IMR-90 (cell line): ENCODE measurements around the gene MORN5. TPM values are rescaled to one million over a fixed set of nuclear protein-coding genes. Genes with fewer than 3 reads are reported as not detected.

Experiments used
- ATAC-seq: fragments of 200-7000 bp; cut with Tn5 transposase; 2 replicates; pipeline ENCODE4 v1.9.1; 2020; ENCODE audit warnings: low read depth, mild to moderate bottlenecking, moderate library complexity
- BruUV-seq: library from RNA; stranded (reverse); fragments of 400-500 nt; replicated peaks from 2 replicates; lab custom pipeline; 2021; lab: Mats Ljungman, UMichigan
- CTCF ChIA-PET: fragments of 300-600 bp; formaldehyde crosslinking; extraction: SDS; loops from one replicate; lab custom pipeline; 2021; ENCODE audit warnings: antibody characterized with exemption; lab: Yijun Ruan, JAX
- POLR2A ChIA-PET: fragments of 300-600 bp; sonication (Branson Sonifier 250); formaldehyde crosslinking; loops from one replicate; lab custom pipeline; 2022; ENCODE audit warnings: antibody characterized with exemption; ENCODE audit not compliant: unreplicated experiment; lab: Charles Lee
- DNase-seq: peaks from one replicate; pipeline ENCODE4 v3.0.0; 2013
- H2AFZ ChIP-seq: replicated peaks from 2 replicates; pipeline ENCODE3; 2013; ENCODE audit warnings: low read length, mild to moderate bottlenecking; ENCODE audit not compliant: poor library complexity
- H2AK5ac ChIP-seq: 2 replicates; pipeline ENCODE4 v1.6.1; 2013; ENCODE audit warnings: low read depth, low read length, inconsistent platforms
- H2AK9ac ChIP-seq: replicated peaks from 2 replicates; pipeline ENCODE3; 2013; ENCODE audit warnings: mild to moderate bottlenecking, low read depth, low read length, moderate library complexity; ENCODE audit not compliant: poor library complexity
- H2BK120ac ChIP-seq: 2 replicates; pipeline ENCODE4 v1.6.1; 2013; ENCODE audit warnings: low read depth, low read length, inconsistent platforms
- H2BK15ac ChIP-seq: 3 replicates; pipeline ENCODE4 v1.6.1; 2013; ENCODE audit warnings: low read depth, low read length, inconsistent platforms
- H2BK20ac ChIP-seq: 2 replicates; pipeline ENCODE4 v1.6.1; 2013; ENCODE audit warnings: low read depth, mild to moderate bottlenecking, inconsistent platforms, low read length, moderate library complexity
- H2BK5ac ChIP-seq: 2 replicates; pipeline ENCODE4 v1.6.1; 2013; ENCODE audit warnings: mild to moderate bottlenecking, low read depth, low read length, inconsistent platforms; ENCODE audit not compliant: poor library complexity, severe bottlenecking
- H3K14ac ChIP-seq: replicated peaks from 2 replicates; pipeline ENCODE4 v1.6.1; 2013; ENCODE audit warnings: low read depth, low read length, inconsistent platforms
- H3K18ac ChIP-seq: 2 replicates; pipeline ENCODE4 v1.6.1; 2013; ENCODE audit warnings: low read depth, low read length, control low read depth
- H3K23ac ChIP-seq: 2 replicates; pipeline ENCODE4 v1.6.1; 2013; ENCODE audit warnings: low read depth, low read length, inconsistent platforms
- H3K27ac ChIP-seq: 2 replicates; pipeline ENCODE4 v1.5.1; 2013; ENCODE audit warnings: mild to moderate bottlenecking, control low read depth, low read length; ENCODE audit not compliant: insufficient read depth
- H3K27me3 ChIP-seq: 2 replicates; pipeline ENCODE4 v1.6.1; 2013; ENCODE audit warnings: low read length; ENCODE audit not compliant: control insufficient read depth, insufficient read depth
- H3K36me3 ChIP-seq: 2 replicates; pipeline ENCODE4 v1.6.1; 2013; ENCODE audit warnings: low read length, mixed read lengths; ENCODE audit not compliant: control insufficient read depth, insufficient read depth
- H3K4ac ChIP-seq: 2 replicates; pipeline ENCODE4 v1.6.1; 2013; ENCODE audit warnings: low read depth, low read length, inconsistent platforms
- H3K4me1 ChIP-seq: 2 replicates; pipeline ENCODE4 v1.6.1; 2013; ENCODE audit warnings: low read length, mixed read lengths; ENCODE audit not compliant: control insufficient read depth, insufficient read depth
- H3K4me2 ChIP-seq: 2 replicates; pipeline ENCODE4 v1.6.1; 2013; ENCODE audit warnings: low read depth, mild to moderate bottlenecking, control low read depth, low read length, moderate library complexity
- H3K4me3 ChIP-seq: 2 replicates; pipeline ENCODE4 v1.5.1; 2013; ENCODE audit warnings: low read depth, mild to moderate bottlenecking, control low read depth, low read length, moderate library complexity; ENCODE audit not compliant: insufficient read depth
- H3K56ac ChIP-seq: 2 replicates; pipeline ENCODE4 v1.6.1; 2013; ENCODE audit warnings: low read length, inconsistent platforms; ENCODE audit not compliant: insufficient read depth; ENCODE audit errors: extremely low read depth
- H3K79me1 ChIP-seq, 2 experiments: 2 replicates each; pipeline ENCODE4 v1.6.1; 2013; ENCODE audit warnings: low read length in 2 of 2, inconsistent platforms in 1 of 2, low read depth in 1 of 2
- H3K9ac ChIP-seq: 2 replicates; pipeline ENCODE4 v1.6.1; 2013; ENCODE audit warnings: low read depth, low read length, control low read depth
- H3K9me1 ChIP-seq: 2 replicates; pipeline ENCODE4 v1.6.1; 2013; ENCODE audit warnings: low read length, inconsistent platforms; ENCODE audit not compliant: insufficient read depth
- H3K9me3 ChIP-seq: 2 replicates; pipeline ENCODE4 v1.6.1; 2013; ENCODE audit warnings: low read length; ENCODE audit not compliant: control insufficient read depth, insufficient read depth
- H4K20me1 ChIP-seq: 2 replicates; pipeline ENCODE4 v1.6.1; 2013; ENCODE audit warnings: low read length, inconsistent platforms; ENCODE audit not compliant: insufficient read depth
- H4K5ac ChIP-seq: 2 replicates; pipeline ENCODE4 v1.6.1; 2013; ENCODE audit warnings: mild to moderate bottlenecking, low read depth, low read length, control low read depth
- H4K8ac ChIP-seq, 2 experiments: 2 replicates each; pipeline ENCODE4 v1.6.1; 2013; ENCODE audit warnings: low read depth in 2 of 2, low read length in 2 of 2, control low read depth in 1 of 2, inconsistent platforms in 1 of 2
- H4K91ac ChIP-seq: 2 replicates; pipeline ENCODE4 v1.6.1; 2013; ENCODE audit warnings: low read depth, low read length, inconsistent platforms; ENCODE audit not compliant: insufficient read depth
- CEBPB ChIP-seq: IDR thresholded peaks from 2 replicates; pipeline ENCODE4 v1.6.1; 2012; ENCODE audit warnings: low read depth, low read length, improper control_type of control experiment
- CHD1 ChIP-seq: IDR thresholded peaks from 2 replicates; pipeline ENCODE4 v1.6.1; 2012; ENCODE audit warnings: low read depth, low read length, improper control_type of control experiment
- CTCF ChIP-seq: conservative IDR thresholded peaks from 2 replicates; pipeline ENCODE4 v1.5.1; 2012; ENCODE audit warnings: mild to moderate bottlenecking, low read depth, low read length, improper control_type of control experiment
- FOS ChIP-seq: fragments of 150-350 bp; IDR thresholded peaks from 2 replicates; pipeline ENCODE4 v1.6.1; 2016; ENCODE audit warnings: low read depth, low read length
- MAZ ChIP-seq: IDR thresholded peaks from 2 replicates; pipeline ENCODE4 v1.6.1; 2012; ENCODE audit warnings: low read depth, mild to moderate bottlenecking, low read length, improper control_type of control experiment, moderate library complexity, borderline replicate concordance
- MXI1 ChIP-seq: IDR thresholded peaks from 2 replicates; pipeline ENCODE4 v1.6.1; 2012; ENCODE audit warnings: low read depth, mild to moderate bottlenecking, low read length, moderate library complexity, borderline replicate concordance
- NFE2L2 ChIP-seq: fragments of 150-350 bp; IDR thresholded peaks from 2 replicates; pipeline ENCODE4 v1.6.1; 2016; ENCODE audit warnings: low read depth, mild to moderate bottlenecking, low read length
- RAD21 ChIP-seq: IDR thresholded peaks from 2 replicates; pipeline ENCODE4 v1.6.1; 2012; ENCODE audit warnings: low read length, improper control_type of control experiment
- WGBS, 2 experiments: methylation state at CpG; one replicate each; pipeline versions ENCODE4 v1.1.5 to v1.1.7; 2013; ENCODE audit warnings: missing lambda C conversion rate in 2 of 2; ENCODE audit not compliant: insufficient read length in 1 of 2; ENCODE audit errors: extremely low coverage in 2 of 2; 5-methylcytosine and 5-hydroxymethylcytosine counted together
- dilution Hi-C: fragments of 300-500 bp; cut with HindIII; formaldehyde crosslinking; loops from one replicate; pipeline ENCODE4 v1.14.3; 2018; ENCODE audit warnings: low sequenced_read_pairs; ENCODE audit not compliant: unreplicated experiment
- in situ Hi-C: fragments of 300-500 bp; cut with MboI; formaldehyde crosslinking; loops from 3 replicates; pipeline ENCODE4 v1.14.3; 2019; ENCODE audit warnings: low sequenced_read_pairs, inconsistent platforms, mixed read lengths
- intact Hi-C: fragments of 100-400 bp; cut with micrococcal nuclease; formaldehyde crosslinking; loops from 2 replicates; pipeline ENCODE4 v1.10.0; 2022
- polyA plus RNA-seq, 3 experiments: library from polyadenylated mRNA; depleted of rRNA; stranded (reverse); fragments of >200 nt; gene quantifications; 2 replicates each; pipeline ENCODE4 v1.2.3, GENCODE V29; 2012; ENCODE audit warnings: low replicate concordance in 1 of 3
- total RNA-seq: library from RNA; depleted of rRNA; stranded (reverse); fragments of >200 nt; gene quantifications from 2 replicates; pipeline ENCODE4 v1.2.3, GENCODE V29; 2012

Gene MORN5
- total and polyA plus RNA-seq, 2 of the 4 experiments (the other 2 are of a cell fraction): not detected

GRCh38 chr9:122144836-122145591, 14.7 kb upstream of the MORN5 start:
- ChIA-PET CTCF (interaction anchor here (0.5 to 2.2 kb wide), 8 partner anchors 9 to 262 kb away, joined by 3 to 8 read pairs (median 5); partner anchors contain the start of genes MORN5 and NDUFA8), POLR2A (interaction anchor here (0.6 kb wide), 1 partner anchor 10 kb away, joined by 4 read pairs; no protein-coding TSS in a partner anchor)
- Histone ChIP-seq H3K18ac (no peak overlapping the region), H3K4me1 (no peaks in the 10 kb centered on the region), H2AFZ (no peak overlapping the region), H4K91ac (no peak overlapping the region), H2BK15ac (no peak overlapping the region), H2AK5ac (no peak overlapping the region), H4K8ac (no peak overlapping the region), H3K36me3 (peaks cover 27% of the 10 kb centered on the region), H3K79me1 (peaks cover 4% of the 10 kb centered on the region in 2 experiments; a peak in 3 of 4 replicates), H3K4me3 (no peak overlapping the region), H3K9me3 (no peaks in the 10 kb centered on the region), H2AK9ac (no peak overlapping the region), H2BK5ac (no peak overlapping the region), H3K4me2 (no peak overlapping the region), H4K5ac (no peak overlapping the region), H3K9ac (no peak overlapping the region), H3K14ac (no peak overlapping the region), H2BK120ac (no peak overlapping the region), H3K4ac (no peak overlapping the region), H2BK20ac (no peak overlapping the region), H3K27ac (no peak overlapping the region), H3K27me3 (no peaks in the 10 kb centered on the region), H3K23ac (no peak overlapping the region), H3K9me1 (peaks cover 8% of the 10 kb centered on the region; the same call in 1 of the 2 replicates), H3K56ac (no peak overlapping the region), H4K20me1 (no peaks in the 10 kb centered on the region)
- WGBS, 2 experiments: no CpG with 5 or more reads among the region's 3 CpGs
- peak; percentile 70 for ATAC-seq
- TF ChIP-seq NFE2L2 (no peak), RAD21 (0 out of 2 replicates have a peak, but pooled peaks have one; percentile 2), FOS (no peak), MAZ (no peak), CEBPB (no peak), CHD1 (no peak), MXI1 (no peak), CTCF (0 out of 2 replicates have a peak, but pooled peaks have one; percentile 26)
- intact Hi-C loops (no loop called here), in situ Hi-C loops (no loop called here), dilution Hi-C loops (no loop called here)
- no peak for DNase-seq
- no TSS peak for BruUV-seq
